HepG2 (cell line): ENCODE data around the gene SLC25A18.

ENCODE experiments used
- ATF1 ChIP-seq: IDR thresholded peaks from 2 replicates; pipeline ENCODE4 v1.6.1; 2016; ENCODE audit warnings: mild to moderate bottlenecking, control low read depth
- EP300 ChIP-seq, 3 experiments: sonication (generic) in 1 of 3; formaldehyde crosslinking in 1 of 3; IDR thresholded peaks; 2 replicates each; pipeline versions ENCODE4 v1.5.1 to v1.6.1; 2011 to 2020; ENCODE audit warnings: low read depth in 2 of 3, low read length in 2 of 3, borderline replicate concordance in 1 of 3, improper control_type of control experiment in 1 of 3, mild to moderate bottlenecking in 1 of 3, missing genetic modification reagents in 1 of 3, moderate library complexity in 1 of 3
- KLF16 ChIP-seq, 2 experiments: sonication (generic) in 1 of 2; formaldehyde crosslinking in 1 of 2; IDR thresholded peaks; 2 replicates each; pipeline versions ENCODE4 v1.6.1 to v1.8.0; 2016 to 2023; ENCODE audit warnings: missing genetic modification reagents in 2 of 2, missing compliant biosample characterization in 1 of 2
- MYC ChIP-seq: sonication (generic); formaldehyde crosslinking; IDR thresholded peaks from 2 replicates; pipeline ENCODE4 v1.9.0; 2021; ENCODE audit warnings: missing genetic modification reagents, borderline replicate concordance
- RAD21 ChIP-seq: fragments of 450-650 bp; formaldehyde crosslinking; IDR thresholded peaks from 2 replicates; pipeline ENCODE4 v1.5.0; 2020; ENCODE audit warnings: mild to moderate bottlenecking
- SP1 ChIP-seq, 2 experiments: fragments of 450-650 bp in 1 of 2; sonication (generic) in 1 of 2; formaldehyde crosslinking in 1 of 2; IDR thresholded peaks; 2 replicates each; pipeline versions ENCODE4 v1.4.0 to v1.6.1; 2016 to 2020; ENCODE audit warnings: missing genetic modification reagents in 1 of 2

DNA sequence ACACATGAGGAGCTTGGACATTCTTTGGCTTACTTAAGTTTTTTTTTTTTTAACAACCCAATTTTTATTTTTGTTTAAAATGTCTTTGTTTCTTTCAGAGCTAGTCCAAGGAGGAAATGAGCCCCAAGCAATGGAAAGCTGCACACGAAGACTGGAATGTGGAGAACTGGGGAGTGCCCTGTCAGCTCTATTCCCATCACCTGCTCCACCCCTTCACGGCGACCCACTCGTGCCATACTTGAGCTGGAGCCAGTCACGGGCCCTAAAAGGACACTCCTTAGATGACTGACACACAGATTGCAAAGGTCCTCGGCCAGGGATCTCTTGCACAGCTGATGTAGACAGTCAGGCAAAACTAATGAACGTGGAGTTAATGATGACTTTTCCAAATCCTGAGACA lies 10.6 kb upstream of the SLC25A18 start:
- no peak for TF ChIP-seq KLF16 (CRISPR knock-in tag; IDR thresholded peaks at IDR 0.05)
- TF ChIP-seq ATF1 (CRISPR knock-in tag): no peak
- no peak for TF ChIP-seq MYC (CRISPR knock-in tag)
- no peak for TF ChIP-seq SP1 (IDR thresholded peaks at IDR 0.05)
- no peak for TF ChIP-seq SP1 (CRISPR knock-in tag; IDR thresholded peaks at IDR 0.05)
- TF ChIP-seq EP300 (IDR thresholded peaks at IDR 0.05; ENCODE audit: low read depth in 2 of 2, low read length in 2 of 2): no peak
- no peak for TF ChIP-seq EP300 (CRISPR knock-in tag; IDR thresholded peaks at IDR 0.05; ENCODE audit: borderline replicate concordance)
- no peak for TF ChIP-seq RAD21 (CRISPR knock-in tag)
